T-helper 1 cell (primary cell): ENCODE data around the gene TSHZ2.

Experiments
- DNase-seq, 5 donors: peaks; one replicate each; pipeline ENCODE4 v3.0.0-alpha.2; 2012 to 2020

Gene TSHZ2

GRCh38 chr20:53260591-53260990, 288.4 kb downstream of the TSHZ2 start:
- DNase-seq: no peak

- DNase-seq: no peak
Observed at GRCh38 chr20:53262365-53262764, 290.2 kb downstream of the TSHZ2 start.

DNA sequence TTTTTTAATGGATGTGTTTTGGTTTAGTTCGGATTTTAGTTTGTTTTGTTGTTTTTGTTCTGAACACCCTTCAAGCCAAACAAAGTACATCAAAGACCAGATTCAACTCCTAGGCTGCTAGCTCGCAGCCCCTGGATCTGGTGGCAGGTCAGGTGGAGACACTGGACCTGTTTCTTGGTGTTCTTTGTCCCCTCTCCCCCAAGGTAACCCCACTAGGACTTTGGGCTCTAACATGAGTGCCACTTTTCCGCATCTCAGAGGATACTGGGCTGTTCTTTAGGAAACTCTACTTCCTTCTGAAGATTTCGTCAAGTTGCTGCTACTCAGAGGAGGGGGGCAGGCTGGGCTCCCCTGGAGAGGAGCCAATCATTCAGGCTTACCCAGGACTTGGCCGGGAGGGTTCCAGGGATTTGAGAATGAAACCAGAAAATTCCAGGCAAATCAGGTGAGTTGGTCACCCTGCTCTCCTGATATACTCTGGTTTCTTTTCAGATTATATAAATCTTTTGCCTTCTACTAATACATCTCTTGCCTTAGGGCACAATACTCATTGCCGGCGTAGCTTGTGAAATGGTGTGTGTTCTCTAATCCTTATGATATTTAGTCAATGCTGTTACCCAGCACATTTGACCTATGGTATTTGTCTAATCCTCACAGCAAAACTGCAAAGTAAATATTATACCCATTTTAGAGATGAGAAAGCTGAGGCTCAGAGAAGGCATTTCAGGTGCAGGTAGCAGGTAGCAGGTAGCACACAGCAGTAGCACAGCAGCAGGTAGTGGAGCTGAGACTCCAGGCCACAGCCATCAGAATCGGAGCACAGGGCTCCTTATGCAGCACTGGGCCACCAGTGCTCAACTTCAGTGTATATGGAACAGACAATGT, 291.6 kb downstream of the TSHZ2 start:
- DNase-seq: no peak

- DNase-seq: no peak
Observed at GRCh38 chr20:53264604-53265003, 292.4 kb downstream of the TSHZ2 start.

- no peak for DNase-seq
Observed at GRCh38 chr20:53265304-53265875, 293.2 kb downstream of the TSHZ2 start.

- DNase-seq: no peak
Observed at GRCh38 chr20:53269380-53269779, 297.2 kb downstream of the TSHZ2 start.

GRCh38 chr20:53270792-53271375, 298.7 kb downstream of the TSHZ2 start:
- DNase-seq: no peak

- no peak for DNase-seq
Observed at GRCh38 chr20:53274365-53274764, 302.2 kb downstream of the TSHZ2 start.

DNA sequence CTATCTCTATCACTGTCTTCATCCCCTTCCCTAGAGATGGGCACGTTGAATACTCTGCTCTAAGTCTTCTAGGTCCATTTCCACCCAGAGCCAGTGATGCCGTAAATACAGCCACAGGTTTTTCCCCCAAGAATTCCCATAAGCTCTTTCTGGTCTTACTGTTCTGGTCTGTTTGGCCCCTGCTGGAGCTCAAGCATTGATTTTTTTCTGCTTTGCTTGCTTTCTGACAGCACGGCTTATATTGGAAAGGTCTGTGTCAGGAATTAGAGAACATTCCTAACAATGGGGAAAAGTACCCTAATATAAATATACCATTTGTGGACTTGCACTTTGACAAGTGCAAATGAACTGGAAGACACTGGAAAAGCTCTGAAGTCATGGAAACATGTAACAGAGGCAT, 302.6 kb downstream of the TSHZ2 start:
- no peak for DNase-seq

DNA sequence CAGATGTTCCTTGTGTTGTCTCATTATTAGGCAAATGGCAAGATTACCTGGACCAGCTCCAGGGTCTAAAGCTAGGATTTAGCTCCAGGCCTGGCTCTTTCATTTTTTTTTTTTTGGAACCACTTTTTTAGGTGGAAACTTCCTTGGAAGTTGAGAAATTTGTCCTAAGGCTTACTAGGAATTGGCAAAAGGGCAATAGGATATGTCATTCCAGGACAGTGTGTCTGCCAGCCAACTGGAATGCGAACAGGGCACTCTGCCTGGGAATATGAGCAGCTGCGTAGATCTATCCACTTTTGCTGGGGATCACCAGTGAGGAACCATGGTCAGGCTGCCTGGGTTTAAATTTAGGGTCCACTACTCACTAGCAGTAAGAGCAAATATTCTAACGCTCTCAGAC, 304.0 kb downstream of the TSHZ2 start:
- DNase-seq: no peak

- no peak for DNase-seq
Observed at GRCh38 chr20:53278555-53278954, 306.4 kb downstream of the TSHZ2 start.

DNA sequence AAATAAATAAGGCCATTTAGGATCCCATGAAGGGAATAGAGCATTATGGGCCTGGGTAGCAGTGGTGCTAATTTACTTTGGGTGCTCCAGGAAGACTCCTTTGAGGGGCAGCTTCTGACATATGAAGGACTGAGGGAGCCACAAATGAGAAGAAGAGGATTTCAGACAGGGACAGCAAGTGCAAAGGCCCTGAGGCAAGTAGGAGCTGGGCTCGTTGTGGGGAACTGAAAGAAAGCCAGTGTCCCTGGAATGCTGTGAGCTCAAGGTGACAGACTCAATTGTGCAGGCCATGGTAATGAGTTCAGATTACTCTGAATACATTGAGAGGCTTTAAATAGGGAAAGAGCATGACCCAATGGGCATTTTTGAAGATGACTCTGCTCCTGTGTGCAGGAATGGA, 307.6 kb downstream of the TSHZ2 start:
- no peak for DNase-seq

DNA sequence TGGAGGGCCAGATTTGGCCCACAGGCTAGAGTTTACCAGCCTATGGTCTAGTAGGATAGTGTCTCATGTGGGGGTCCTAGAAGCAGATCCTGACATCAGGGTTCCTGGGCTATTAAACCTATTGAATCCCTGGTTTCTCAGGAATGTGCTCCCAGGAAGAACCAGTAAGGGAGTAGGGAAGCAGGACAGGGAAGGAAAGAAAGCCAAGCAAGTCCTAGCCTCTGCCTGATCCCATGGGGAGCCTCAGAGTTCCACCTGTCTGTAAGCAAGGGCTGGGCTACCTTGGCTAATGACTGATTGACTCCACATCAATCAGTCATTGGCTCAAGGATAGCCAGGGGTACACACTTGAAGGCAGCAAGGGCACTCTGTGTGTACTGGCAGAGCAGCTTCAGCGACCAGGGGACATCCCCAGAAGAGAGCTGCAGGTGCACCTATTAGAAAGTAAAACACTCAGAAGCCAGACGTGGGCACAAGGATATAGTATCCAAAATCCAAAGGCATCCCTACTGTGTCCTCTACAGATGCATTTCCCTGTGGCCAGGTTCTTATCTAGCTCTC, 309.5 kb downstream of the TSHZ2 start:
- DNase-seq: no peak

GRCh38 chr20:53282217-53282955, 310.2 kb downstream of the TSHZ2 start:
- DNase-seq: no peak

GRCh38 chr20:53283011-53283410, 310.9 kb downstream of the TSHZ2 start:
- DNase-seq: no peak

DNA sequence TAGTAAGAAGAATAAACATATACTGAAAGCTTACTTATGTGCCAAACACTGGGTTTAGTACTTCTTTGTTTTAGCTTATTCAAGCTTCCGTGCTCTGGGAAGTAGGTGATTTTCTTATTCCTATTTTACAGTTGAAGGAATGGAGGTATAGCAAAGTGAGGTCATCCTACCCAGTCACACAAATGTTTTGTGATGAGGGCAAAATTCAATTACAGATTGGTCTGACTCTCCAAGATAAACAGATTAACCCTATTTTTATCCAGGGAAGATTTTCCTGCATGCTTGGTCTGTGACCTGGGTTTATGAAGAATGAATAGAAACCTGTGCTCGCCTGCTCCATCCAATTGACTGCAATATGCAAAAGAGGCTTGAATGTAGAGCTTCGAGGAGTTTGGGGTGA, 311.4 kb downstream of the TSHZ2 start:
- no peak for DNase-seq

- DNase-seq: no peak
Observed at GRCh38 chr20:53284256-53284655, 312.1 kb downstream of the TSHZ2 start.

DNA sequence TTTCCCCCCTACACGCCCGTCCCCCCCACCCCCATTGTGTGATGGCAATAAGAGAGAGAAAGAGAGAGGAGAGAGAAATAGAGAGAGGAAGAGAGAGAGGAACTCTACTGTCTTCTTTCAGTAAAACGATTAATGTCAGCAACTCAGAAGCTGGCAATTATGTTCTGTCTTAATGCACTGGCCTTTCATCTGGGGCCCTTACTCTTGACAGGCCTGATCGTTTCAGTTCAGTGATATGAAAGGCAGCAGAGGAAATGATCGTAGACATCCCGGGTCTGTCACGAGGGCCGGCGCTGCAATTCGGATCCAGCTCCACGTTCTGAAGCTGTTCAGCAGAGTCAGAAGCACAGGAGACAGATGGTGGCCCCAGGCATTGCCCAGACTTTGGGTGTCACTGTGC, 312.5 kb downstream of the TSHZ2 start:
- DNase-seq: no peak

DNA sequence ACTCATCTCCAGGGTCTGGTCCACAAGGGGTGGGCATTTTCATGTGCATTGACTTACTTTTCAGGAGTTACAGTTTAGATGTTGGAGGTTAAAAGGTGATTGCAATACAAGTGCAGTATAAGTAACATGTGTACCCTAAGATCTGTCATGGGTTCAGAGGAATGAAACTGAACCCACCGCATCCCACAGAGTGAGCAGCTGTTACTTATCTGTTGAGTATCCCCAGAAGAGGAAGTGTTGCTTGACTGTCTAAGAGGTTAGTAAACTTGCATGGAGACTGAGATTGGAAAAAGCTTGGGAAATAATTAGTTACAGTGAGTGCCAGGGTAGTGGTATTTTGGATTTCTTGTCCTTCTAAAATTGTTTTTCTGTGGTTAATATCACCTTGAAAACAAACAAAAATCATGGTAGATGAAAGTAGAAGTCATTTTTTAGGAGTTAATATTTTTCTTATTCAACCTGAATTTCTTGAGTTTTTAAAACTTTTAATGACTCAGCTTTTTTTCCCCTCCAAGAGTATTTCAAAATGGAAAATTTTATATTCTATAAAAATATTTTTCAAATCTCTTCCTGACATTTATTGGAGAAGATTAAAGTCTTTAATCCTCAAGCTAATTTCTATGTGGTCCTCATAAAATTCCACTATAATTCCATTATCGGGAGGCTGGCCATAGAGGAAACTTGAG, 315.3 kb downstream of the TSHZ2 start:
- DNase-seq: no peak

DNA sequence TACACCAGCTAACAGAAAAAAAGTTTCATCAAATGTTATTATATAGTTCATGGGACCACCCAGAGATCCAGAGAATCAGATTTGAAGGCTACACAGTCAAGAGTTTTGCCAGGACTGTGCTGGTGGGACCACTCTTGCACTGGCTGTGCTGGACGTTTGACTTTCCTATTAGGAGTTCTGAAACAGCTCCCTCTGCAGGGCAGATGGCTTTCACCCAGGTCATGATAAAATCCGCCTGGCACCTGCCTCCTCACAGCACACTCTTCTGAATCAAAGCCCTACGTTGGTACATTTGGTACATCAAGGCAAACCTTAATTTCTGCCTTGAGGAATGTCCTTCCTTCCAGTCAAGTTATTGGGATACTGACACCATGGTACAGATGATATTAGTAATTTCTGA, 319.4 kb downstream of the TSHZ2 start:
- DNase-seq: no peak

DNA sequence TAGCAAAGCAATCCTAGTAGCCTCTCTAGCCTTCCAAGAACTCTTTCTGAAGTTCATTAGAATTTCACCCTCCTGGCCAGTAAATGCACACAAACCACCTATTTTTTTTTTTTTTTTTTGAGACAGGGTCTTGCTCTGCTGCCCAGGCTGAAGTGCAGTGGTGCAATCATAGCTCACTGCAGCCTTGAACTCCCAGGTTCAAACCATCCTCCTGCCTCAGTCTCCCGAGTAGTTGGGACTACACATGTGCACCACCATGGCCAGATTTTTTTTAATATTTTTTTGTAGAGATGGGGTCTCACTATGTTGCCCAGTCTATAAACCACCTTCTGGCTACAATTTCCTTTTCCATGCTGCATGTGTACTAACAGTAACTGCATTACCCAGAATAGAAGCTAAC, 320.2 kb downstream of the TSHZ2 start:
- no peak for DNase-seq

DNA sequence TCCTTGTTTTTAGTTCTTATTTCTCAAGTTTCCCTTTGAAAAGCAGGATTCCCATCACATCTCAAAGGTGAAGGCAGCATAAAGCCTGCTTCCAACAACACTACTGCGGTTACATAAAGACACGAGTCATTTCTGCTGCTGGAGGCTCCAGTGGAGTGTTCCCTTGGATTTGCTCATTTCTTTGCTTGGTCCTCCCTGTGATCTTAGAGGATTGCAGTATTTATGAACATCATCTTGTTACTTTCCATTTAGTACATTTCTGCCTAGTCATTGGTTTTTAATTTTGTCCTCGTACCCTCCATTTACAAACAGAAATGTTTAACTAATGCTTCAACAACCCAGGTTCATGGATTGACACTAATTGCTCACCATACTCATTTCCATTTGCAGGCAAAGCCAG, 322.6 kb downstream of the TSHZ2 start:
- DNase-seq: no peak

DNA sequence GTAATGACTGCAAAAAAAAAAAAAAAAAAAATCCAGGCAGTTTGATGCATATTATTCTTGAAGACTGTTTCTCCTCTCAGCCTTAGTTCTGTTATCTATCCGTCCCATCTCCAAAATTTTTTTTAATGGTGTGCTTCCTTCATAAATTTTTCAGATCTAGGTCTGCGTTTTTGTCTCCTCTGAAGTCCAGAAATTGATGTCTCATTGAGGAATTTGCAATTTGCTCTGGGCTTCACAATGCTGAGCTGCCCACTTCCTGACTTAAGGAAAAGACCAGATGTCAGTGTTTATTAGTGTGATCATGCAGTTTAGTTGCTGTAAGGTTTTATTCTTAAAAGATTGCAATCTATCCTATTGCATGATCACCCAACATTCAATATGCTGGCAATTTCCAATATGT, 323.9 kb downstream of the TSHZ2 start:
- no peak for DNase-seq
